Measurements from ENCODE around the gene RASA3.

DNA sequence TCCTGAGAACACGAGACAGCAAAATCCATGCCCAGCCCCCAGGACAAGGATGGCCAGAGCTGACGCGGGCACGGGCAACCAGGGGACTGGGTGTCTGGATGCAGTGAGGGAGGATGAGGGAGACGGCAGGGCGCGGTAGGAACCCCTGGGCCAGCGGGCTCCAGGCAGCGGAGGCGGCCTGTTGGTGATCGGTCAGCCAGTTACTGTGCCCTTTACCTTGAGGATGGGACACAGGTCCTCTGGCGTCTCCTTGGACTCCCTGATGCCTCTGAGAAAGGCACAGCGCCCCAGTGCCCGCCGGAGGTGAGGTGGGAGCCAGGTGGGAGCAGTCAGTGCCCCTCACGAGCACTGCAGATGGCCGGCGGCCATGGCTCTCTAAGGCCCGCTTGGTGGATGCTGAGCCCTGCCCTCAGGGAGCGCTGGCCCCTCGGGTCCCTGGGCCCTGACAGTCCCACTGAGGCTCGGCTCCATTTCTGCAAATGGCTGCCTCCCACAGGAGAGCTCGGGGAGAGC is 189.8 kb downstream of the RASA3 start:
- TF ChIP-seq, protein P1, sequence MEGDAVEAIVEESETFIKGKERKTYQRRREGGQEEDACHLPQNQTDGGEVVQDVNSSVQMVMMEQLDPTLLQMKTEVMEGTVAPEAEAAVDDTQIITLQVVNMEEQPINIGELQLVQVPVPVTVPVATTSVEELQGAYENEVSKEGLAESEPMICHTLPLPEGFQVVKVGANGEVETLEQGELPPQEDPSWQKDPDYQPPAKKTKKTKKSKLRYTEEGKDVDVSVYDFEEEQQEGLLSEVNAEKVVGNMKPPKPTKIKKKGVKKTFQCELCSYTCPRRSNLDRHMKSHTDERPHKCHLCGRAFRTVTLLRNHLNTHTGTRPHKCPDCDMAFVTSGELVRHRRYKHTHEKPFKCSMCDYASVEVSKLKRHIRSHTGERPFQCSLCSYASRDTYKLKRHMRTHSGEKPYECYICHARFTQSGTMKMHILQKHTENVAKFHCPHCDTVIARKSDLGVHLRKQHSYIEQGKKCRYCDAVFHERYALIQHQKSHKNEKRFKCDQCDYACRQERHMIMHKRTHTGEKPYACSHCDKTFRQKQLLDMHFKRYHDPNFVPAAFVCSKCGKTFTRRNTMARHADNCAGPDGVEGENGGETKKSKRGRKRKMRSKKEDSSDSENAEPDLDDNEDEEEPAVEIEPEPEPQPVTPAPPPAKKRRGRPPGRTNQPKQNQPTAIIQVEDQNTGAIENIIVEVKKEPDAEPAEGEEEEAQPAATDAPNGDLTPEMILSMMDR (conservative IDR thresholded peaks at IDR 0.05; ENCODE audit: low read length) = no peak
- no peak for TF ChIP-seq EZH2phosphoT487 (IDR thresholded peaks at IDR 0.05; ENCODE audit: borderline replicate concordance)
